T-helper 2 cell treated with Interferon-gamma antibody and Interleukin-4, amounts not matched to agents 100 ng/mL and 5 ng/mL, for 36 hours (primary cell): ENCODE results near the gene KDELR1. TPM values are rescaled to one million over a fixed set of nuclear protein-coding genes. Genes with fewer than 3 reads are reported as not detected.

Source experiments
- intact Hi-C: fragments of 100-400 bp; cut with micrococcal nuclease; formaldehyde crosslinking; loops from one replicate; pipeline ENCODE4 v1.15.1; 2023
- total RNA-seq: library from RNA; stranded (reverse); gene quantifications from 2 replicates; pipeline ENCODE4 v1.2.3, GENCODE V29; 2022

The KDELR1 gene
- total RNA-seq, 1 donor from 2014 or later = 73.3 TPM

- intact Hi-C loops = no loop called here
These were observed 43.3 kb downstream of the KDELR1 start for GRCh38 chr19:48348045-48348444.

DNA sequence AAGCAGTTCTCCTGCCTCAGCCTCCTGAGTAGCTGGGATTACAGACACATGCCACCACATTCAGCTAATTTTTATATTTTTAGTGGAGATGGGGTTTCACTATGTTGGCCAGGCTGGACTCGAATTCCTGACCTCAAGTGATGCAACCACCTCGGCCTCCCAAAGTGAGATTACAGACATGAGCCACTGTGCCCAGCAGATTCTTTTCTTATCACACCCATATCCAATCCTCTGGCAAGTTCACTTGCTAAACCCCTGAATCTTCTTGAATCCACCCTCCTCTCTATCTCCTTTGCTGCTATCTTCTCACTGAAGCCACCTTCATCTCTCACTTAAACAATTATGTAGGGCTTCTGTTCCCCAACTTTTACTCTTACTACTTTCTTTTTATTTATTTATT is 45.2 kb downstream of the KDELR1 start:
- intact Hi-C loops = no loop called here

DNA sequence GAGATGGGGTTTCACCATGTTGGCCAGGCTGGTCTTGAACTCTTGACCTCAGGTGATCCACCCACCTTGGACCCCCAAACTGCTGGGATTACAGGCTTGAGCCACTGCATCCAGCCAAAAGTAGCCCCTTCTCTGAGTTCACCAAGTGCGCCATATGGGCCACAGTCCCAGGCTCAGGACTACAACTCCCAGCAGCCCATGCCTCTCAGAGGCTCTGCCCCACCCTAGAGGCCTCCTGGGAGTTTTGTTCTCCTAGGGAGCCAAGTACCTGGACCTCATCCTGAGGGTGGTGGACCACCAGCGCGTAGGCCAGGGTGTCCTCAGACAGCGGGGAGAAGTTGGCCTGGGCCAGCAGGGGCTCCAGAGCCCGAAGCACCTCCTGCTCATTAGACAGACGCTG is 46.5 kb downstream of the KDELR1 start:
- intact Hi-C loops = no loop called here

GRCh38 chr19:48342841-48343540 is 48.4 kb downstream of the KDELR1 start:
- intact Hi-C loops = no loop called here

GRCh38 chr19:48342414-48342738 is 49.0 kb downstream of the KDELR1 start:
- intact Hi-C loops = no loop called here

DNA sequence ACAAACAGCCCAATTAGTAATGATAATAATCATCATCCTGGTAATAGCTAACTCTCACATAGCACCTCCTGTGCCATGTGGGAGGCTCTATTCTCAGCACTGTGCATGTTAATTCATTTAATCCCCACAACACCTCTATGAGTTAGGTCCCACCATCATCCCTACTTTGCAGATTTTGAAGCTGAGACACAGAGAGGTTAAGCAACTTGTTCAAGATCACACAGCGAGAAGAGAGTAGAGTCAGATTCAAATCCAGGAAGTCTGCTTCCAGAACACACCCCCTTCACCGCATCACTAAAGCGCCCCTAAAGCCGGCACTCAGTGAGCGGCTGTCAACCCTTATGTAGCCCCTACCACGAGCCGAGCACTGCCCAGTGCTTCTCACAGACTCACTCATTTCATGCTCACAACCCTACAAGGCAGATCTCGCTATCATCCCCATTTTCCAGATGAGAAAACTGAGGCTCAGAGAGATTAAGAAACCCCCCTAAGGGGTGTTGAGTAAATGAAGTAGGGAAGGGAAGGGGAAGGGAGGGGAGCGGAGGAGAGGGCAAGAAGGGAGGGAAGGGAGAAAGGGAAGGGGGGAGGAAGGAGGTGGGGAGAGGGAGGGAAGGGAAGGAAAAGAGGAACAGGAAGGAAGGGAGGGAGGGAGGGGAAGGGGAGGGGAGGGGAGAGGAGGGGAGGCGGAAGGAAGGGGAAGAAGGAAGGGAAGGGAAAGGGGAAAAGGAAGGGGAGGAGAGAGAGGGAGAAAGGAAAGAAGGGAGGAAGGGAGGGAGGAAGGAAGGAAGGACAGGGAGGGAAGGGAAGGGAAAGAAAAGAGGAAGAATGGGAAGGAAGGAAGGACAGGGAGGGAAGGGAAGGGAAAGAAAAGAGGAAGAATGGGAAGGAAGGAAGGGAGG is 49.6 kb downstream of the KDELR1 start:
- intact Hi-C loops = no loop called here

DNA sequence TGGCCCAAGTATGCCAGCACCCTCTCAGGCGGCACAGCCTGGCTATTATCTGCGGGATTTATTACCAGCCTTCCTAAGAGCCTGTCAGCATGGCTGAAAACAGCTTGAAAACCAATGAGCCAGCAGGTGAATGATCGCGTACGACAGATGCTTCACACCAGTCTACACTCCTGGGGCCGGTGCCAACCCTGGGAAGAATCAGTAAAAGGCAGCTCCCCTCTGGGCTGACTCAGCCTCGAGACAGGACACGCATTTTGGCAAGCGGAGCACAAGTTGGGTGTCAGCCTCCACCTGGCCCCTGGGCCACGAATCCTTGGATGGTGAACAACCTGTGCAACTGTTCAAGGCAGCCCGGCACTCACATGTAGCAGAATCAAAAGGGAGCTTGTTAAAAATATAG is 50.4 kb downstream of the KDELR1 start:
- intact Hi-C loops = no loop called here

DNA sequence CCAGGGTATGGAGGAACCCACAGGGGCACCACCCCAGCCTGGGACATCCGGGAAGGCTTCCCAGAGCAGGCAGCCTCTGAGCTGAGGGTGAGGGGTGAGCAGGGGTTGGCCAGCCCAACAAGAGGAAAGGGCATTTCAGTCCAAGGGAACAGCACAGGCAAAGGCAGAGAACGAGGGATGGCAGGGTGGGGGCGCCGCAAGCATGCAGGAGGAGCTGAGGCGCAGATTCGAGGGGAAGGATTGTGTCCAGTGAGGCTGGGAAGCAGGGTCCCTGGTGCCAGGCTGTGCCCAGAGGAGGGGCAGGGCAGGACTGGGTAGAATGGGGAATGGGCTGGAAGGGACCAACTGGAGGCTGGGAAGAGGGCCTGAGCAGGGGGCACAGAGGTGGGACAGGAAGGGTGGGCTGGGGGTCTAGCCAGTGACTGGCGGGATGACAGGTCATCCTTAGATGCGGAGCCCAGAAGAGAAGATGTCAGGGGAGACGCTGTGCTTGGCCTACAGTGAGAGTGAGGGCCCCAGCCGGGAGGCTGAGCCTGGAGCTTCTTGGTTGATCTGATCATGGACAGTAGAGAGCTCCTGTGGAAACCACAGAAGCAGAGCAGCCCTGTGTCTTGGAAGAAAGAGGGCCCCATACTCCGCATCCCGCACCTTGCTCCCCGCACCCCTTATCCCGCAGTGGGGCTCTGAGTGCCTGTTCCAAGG is 52.4 kb downstream of the KDELR1 start:
- intact Hi-C loops = no loop called here

- intact Hi-C loops = no loop called here
These were observed 53.0 kb downstream of the KDELR1 start for GRCh38 chr19:48338253-48338755.

GRCh38 chr19:48333467-48334384 is 57.6 kb downstream of the KDELR1 start:
- intact Hi-C loops = loop anchor here (1.0 to 5.0 kb wide), 3 partner anchors 12 to 114 kb away; partner anchors contain the start of genes CARD8 and GRWD1

GRCh38 chr19:48332662-48333466 is 58.5 kb downstream of the KDELR1 start:
- intact Hi-C loops = loop anchor here (1.0 to 5.0 kb wide), 3 partner anchors 12 to 114 kb away; partner anchors contain the start of genes CARD8 and GRWD1

Other genes starting within 250 kb of the KDELR1 start
- 162 and 164 TPM in 2 replicates for gene LIG1, start 221.2 kb downstream of the KDELR1 start, total RNA-seq
- gene ZSWIM9, start 220.9 kb downstream of the KDELR1 start, total RNA-seq = 9.0 and 10.8 TPM in 2 replicates
- 165 and 171 TPM in 2 replicates for gene CARD8, start 135.6 kb downstream of the KDELR1 start, total RNA-seq
- gene ZNF114, start 121.5 kb downstream of the KDELR1 start, total RNA-seq = 0.39 and 0.93 TPM in 2 replicates
- gene EMP3, start 66.0 kb downstream of the KDELR1 start, total RNA-seq = 423 and 425 TPM in 2 replicates
- 14.4 and 17.6 TPM in 2 replicates for gene TMEM143, start 27.6 kb downstream of the KDELR1 start, total RNA-seq
- not detected in 2 replicates for gene SYNGR4, start 27.2 kb downstream of the KDELR1 start, total RNA-seq
- 0.09 and 0.23 TPM in 2 replicates for gene GRIN2D, start 2.1 kb upstream of the KDELR1 start, total RNA-seq
- 49.9 TPM in 2 replicates for gene GRWD1, start 54.4 kb upstream of the KDELR1 start, total RNA-seq
- 1.6 and 1.8 TPM in 2 replicates for gene KCNJ14, start 64.0 kb upstream of the KDELR1 start, total RNA-seq
- gene CYTH2, start 77.8 kb upstream of the KDELR1 start, total RNA-seq = 41.6 and 44.2 TPM in 2 replicates
- 2.8 and 3.4 TPM in 2 replicates for gene LMTK3, start 120.3 kb upstream of the KDELR1 start, total RNA-seq
- gene SULT2B1, start 160.6 kb upstream of the KDELR1 start, total RNA-seq = 0.16 TPM in 1 of 2 replicates, not detected in the other
- gene SPACA4, start 215.2 kb upstream of the KDELR1 start, total RNA-seq = not detected in 2 replicates
- 3.4 and 3.8 TPM in 2 replicates for gene FAM83E, start 223.5 kb upstream of the KDELR1 start, total RNA-seq
- 1,606 and 1,641 TPM in 2 replicates for gene RPL18, start 227.6 kb upstream of the KDELR1 start, total RNA-seq
- gene SPHK2, start 228.0 kb upstream of the KDELR1 start, total RNA-seq = 30.9 and 35.3 TPM in 2 replicates
- 9.6 and 11.8 TPM in 2 replicates for gene DBP, start 245.8 kb upstream of the KDELR1 start, total RNA-seq